GM21526 (cell line): ENCODE results near the gene DHDH.
"Not testable (repeated sequence)": the region's sequence is repeated elsewhere in the genome, so short reads cannot be mapped to it uniquely, and the experiment has no call there.

Experiments used
- ATAC-seq: cut with Tn5 transposase; IDR thresholded peaks from one replicate; pipeline ENCODE4 v1.9.1; 2021; ENCODE audit warnings: moderate library complexity; ENCODE audit not compliant: unreplicated experiment, low FRiP score

Gene DHDH

DNA sequence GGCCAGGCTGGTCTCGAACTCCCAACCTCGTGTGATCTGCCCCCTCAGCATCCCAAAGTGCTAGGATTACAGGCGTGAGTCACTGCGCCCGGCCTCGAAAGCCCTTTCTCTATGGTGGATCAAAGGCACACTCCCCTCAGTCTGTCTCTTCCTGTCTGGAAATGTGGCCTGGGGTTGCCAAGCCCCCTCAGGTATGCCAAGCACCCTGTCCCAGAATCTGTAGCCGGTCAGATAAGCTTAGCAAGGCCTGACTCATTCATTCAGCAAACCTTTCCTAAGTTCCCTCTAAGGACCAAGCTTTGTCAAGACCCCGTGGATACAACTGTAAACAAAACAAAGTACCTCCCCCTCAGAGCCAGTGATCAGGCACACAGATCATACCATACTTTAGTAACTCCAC lies 19.3 kb upstream of the DHDH start:
- ATAC-seq: no peak

DNA sequence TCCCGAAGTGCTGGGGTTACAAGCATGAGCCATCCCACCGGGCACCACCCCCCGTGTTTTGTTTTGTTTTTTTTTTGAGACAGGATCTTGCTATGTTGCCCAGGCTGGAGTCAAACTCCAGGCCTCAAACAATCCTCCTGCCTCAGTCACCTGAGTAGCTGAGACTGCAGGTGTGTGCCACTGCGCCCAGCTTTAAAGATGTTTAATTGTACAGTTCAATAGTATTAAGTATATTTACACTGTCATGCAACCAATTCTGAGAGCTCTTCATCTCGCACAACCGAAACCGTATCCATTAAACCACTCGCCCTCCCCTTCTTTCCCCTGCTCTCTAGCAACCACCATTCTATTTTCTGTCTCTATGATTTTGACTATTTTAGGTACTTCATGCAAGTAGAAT lies 17.7 kb upstream of the DHDH start:
- ATAC-seq: no peak

DNA sequence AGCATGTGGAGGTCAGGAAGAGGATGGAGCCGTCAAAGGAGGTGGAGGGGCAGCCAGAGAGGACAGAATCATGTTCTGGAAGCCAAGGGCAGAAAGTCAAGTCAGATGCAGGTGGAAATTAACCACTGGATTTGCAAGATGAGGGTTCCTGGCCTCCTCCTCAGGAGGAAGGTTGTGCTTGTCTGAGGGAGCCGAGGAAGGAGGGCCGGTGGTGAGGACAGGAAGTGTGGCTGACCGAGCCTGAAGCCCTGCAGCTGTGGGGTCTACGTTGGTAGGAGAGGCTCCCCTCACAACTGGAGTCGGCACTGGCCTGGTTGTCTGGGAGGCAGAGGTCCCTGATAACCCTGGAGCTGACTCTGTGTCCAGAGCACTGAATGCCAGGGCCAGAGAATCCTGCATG lies 15.4 kb upstream of the DHDH start:
- ATAC-seq: no peak

DNA sequence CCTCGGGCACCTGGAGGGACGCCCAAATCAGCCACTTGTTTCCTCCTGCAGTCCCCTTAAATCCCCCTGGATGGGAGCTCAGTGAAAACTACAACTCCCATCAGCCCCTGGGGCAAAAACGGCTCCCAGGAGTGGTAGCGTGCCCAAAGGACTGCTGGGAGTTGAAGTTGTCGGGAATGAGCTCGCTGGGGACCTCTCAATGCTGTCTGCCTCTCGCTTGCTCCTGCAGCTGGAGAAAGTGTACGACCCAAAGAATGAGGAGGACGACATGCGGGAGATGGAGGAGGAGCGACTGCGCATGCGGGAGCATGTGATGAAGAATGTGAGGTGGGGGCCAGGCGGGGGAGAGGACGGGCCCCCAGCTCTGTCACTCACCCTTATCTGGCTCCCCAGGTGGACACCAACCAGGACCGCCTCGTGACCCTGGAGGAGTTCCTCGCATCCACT lies 14.7 kb upstream of the DHDH start:
- no peak for ATAC-seq

DNA sequence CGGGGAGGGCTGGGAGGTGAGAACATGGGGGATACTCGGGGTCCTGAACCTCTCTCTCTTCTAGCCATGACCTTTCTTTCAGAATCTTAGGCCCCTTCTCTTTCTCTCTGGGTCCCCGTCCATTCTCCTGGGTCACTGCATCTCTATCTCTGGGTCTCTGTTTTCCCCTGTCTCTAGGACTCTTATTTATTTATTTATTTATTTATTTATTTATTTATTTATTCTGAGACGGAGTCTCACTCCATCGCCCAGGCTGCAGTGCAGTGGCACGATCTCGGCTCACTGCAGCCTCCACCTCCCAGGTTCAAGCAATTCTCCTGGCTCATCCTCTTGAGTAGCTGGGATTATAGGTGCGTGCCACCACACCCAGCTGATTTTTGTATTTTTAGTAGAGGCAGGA lies 14.2 kb upstream of the DHDH start:
- not testable (repeated sequence) for ATAC-seq

DNA sequence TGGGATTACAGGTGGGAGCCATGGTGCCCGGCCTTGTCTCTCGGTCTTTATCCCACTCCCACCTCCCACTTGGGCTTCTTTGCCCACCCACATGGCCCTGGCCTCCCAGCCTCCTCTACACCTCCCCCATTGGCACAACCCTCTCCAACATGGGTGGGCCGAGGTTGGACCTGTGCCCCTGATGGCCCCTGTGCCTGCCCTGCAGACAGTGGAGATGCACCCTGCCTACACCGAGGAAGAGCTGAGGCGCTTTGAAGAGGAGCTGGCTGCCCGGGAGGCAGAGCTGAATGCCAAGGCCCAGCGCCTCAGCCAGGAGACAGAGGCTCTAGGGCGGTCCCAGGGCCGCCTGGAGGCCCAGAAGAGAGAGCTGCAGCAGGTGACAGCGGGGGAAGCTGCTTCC lies 12.6 kb upstream of the DHDH start:
- no peak for ATAC-seq

DNA sequence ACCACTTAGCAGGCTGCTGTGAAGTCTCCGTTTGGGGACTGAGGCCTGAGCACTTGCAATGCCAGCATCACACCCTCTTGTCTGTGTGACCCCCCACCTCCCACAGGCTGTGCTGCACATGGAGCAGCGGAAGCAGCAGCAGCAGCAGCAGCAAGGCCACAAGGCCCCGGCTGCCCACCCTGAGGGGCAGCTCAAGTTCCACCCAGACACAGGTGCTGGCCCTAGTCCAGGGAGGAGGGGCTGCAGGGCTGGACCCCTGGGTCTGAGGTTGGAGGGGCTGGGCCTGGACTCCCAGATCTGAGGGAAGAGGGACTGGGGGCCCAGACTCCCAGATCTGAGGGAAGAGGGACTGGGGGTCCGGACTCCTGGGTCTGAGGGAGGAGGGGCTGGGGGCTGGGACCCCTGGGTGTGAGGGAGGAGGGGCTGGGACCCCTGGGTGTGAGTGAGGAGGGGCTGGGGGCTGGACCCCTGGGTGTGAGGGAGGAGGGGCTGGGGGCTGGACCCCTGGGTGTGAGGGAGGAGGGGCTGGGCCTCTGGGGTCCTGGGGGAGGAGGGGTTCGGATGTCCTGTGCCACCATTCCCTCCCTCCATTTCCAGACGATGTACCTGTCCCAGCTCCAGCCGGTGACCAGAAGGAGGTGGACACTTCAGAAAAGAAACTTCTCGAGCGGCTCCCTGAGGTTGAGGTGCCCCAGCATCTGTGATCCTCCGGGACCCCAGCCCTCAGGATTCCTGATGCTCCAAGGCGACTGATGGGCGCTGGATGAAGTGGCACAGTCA lies 11.6 kb upstream of the DHDH start:
- no peak for ATAC-seq

DNA sequence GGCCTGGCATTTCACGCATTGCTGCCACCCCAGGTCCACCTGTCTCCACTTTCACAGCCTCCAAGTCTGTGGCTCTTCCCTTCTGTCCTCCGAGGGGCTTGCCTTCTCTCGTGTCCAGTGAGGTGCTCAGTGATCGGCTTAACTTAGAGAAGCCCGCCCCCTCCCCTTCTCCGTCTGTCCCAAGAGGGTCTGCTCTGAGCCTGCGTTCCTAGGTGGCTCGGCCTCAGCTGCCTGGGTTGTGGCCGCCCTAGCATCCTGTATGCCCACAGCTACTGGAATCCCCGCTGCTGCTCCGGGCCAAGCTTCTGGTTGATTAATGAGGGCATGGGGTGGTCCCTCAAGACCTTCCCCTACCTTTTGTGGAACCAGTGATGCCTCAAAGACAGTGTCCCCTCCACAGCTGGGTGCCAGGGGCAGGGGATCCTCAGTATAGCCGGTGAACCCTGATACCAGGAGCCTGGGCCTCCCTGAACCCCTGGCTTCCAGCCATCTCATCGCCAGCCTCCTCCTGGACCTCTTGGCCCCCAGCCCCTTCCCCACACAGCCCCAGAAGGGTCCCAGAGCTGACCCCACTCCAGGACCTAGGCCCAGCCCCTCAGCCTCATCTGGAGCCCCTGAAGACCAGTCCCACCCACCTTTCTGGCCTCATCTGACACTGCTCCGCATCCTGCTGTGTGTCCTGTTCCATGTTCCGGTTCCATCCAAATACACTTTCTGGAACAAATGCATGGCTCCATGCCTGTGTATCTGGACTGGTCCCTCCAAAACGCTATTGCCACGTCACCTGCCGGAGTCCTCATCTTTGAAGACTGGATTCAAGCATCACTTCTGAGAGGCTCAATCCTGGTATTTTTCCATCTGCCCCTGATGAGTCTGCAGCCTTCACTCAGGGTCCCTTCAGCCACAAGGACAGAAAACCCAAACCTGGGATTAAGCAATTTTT lies 10.7 kb upstream of the DHDH start:
- no peak for ATAC-seq

DNA sequence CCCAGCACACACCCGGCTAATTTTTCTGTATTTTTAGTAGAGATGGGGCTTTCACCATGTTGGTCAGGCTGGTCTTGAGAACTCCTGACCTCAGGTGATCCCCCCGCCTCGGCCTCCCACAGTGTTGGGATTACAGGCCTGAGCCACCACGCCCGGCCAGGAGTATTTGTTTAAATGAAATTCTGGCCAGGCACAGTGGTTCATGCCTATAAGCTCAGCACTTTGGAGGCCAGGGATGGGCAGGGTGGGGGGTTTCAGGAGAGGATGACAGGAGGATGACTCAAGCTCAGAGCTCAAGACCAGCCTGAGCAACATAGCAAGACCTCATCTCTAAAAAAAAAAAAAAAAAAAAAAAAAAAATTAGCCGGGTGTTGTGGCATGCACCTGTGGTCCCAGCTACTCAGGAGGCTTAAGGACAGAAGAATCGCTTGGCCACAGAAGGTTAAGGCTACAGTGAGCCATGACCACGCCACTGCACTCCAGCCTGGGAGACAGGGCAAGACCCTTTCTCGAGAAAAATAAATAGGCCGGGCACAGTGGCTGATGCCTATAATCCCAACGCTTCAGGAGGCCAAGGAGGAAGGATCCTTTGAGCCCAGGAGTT lies 8.2 kb upstream of the DHDH start:
- ATAC-seq: no peak

DNA sequence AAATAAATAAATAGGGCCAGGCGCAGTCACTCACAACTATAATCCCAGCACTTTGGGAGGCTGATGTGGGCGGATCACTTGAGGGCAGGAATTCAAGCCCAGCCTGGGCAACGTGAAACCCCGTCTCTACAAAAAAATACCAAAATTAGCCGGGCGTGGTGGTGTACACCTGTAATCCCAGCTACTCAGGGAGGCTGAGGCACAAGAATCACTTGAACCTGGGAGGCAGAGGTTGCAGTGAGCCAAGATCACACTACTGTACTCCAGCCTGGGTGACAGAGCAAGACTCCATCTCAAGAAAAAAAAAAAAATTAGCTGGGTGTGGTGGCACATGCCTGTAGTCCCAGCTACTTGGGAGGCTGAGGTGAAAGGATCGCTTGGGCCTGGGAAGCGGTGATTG lies 7.6 kb upstream of the DHDH start:
- ATAC-seq: not testable (repeated sequence)

DNA sequence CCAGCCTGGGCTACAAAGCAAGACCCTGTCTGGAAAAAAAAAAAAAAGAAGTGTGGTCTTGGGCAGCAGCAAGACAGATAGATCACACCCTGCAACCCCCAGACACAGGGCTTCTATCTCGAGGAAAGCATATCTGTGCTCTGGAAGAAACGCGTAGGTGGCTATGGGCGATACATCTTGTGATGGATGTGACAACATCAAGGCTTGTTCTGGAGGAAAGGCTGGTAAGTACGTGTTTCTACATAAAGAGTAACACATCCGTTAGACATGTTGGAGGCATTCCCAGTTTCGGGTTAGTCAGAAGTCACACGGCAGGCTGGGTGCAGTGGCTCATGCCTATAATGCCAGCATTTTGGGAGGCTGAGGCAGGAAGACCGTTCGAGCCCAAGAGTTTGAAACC lies 6.6 kb upstream of the DHDH start:
- ATAC-seq: no peak

DNA sequence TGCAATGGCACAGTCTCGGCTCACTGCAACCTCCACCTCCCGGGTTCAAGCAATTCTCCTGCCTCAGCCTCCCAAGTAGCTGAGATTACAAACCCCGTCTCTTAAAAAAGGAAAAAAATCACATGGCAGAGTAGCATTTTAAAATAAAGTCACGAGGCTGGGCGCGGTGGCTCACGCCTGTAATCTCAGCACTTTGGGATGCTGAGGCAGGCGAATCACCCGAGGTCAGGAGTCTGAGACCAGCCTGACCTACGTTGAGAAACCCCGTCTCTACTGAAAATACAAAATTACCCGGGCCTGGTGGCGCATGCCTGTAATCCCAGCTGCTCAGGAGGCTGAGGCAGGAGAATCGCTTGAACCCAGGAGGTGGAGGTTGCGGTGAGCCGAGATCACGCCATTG lies 5.8 kb upstream of the DHDH start:
- ATAC-seq: not testable (repeated sequence)

DNA sequence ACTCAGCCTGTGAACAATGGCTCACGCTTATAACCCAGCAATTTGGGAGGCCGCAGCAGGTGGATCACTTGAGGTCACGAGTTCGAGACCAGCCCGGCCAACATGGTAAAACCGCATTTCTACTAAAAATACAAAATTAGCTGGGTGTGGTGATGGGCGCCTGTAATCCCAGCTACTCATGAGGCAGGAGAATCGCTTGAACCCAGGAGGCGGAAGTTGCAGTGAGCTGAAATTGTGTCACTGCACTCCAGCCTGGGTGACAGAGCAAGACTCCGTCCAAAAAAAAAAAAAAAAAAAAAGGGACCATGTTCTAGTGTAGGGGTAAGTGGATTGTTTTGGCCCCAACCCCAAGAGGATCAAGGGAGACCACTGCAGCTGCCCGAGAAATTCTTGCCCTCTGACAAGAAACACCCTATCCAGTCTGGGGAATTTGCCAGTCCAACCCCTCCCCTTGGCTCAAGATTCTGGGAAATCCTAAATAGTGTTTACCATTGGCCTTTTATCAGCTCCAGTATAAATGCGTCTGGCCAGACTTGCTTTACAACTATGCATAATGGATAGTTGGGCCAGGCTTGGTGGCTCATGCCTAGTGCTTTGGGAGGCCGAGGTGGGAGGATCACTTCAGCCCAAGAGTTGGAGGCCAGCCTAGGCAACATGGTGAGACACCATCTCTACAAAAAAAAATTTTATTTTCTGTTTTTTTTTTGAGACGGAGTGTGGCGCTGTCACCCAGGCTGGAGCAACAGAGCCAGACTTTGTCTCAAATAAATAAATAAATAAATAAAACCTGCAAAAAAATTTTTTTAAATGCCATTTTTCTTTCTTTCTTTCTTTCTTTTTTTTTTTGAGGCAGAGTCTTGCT lies 5.1 kb upstream of the DHDH start:
- ATAC-seq: no peak

DNA sequence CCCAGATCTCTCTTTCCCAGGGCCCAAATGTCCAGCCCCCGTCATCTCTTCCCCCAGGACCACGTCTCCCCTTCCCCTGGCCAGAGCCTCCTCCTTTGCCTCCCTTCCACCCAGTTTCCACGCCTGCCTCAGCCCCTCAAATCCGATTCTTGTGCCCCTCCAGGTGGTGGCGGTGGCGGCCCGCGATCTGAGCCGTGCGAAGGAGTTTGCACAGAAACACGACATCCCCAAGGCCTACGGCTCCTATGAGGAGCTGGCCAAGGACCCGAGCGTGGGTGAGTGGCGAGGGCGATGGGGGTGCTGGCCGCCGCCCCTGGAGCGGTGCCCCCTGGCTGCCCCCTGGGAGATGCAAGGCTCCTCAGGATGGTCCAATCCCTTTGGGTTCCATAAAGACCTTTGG lies 1.3 kb downstream of the DHDH start:
- ATAC-seq: no peak

DNA sequence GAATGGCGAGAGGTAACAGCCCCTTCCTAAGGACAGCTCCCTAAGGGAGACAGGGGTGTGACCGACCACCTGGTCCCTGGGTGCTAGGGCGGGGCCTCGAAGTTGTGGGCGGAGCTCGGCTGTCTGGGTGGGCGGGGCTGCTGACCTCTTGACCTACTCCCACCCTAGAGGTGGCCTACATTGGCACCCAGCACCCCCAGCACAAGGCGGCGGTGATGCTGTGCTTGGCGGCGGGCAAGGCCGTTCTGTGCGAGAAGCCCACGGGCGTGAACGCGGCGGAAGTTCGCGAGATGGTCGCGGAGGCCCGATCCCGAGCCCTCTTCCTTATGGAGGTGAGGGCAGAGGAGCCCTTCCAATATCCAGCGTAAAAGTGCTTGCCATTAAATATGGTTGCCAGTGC lies 2.4 kb downstream of the DHDH start:
- ATAC-seq: no peak

DNA sequence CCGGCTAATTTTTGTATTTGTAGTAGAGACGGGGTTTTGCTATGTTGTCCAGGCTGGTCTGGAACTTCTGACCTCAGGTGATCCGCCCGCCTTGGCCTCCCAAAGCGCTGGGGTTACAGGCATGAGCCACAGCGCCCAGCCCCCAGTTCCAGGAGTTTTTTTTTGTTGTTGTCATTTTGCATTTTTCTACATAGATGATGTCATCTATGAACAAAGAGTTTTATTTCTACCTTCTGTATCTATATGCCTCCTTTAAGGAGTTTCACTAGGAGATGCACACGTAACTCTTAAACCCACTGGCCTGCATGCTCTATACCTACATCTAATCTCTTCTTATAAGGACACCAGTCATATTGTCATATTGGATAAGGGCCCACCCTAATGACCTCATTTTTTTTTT lies 4.8 kb downstream of the DHDH start:
- ATAC-seq: no peak

DNA sequence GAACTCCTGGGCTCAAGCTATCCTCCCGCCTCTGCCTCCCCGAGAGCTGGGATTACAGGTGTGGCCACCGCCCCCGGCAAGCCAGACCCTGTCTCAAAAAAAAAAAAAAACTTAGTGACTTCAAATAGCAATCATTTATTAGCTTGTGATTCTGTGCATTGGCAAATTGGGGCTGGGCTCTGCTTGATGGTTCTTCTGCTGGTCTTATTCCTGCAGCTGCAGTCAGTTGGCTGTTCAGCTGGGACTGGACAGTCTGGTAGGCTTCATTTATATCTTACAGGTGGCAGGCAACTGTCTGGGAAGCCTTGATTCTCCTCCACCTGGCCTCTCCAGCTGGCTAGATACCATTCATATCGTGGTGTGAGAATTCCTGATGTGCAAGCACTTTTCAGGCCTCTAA lies 7.4 kb downstream of the DHDH start:
- ATAC-seq: no peak

DNA sequence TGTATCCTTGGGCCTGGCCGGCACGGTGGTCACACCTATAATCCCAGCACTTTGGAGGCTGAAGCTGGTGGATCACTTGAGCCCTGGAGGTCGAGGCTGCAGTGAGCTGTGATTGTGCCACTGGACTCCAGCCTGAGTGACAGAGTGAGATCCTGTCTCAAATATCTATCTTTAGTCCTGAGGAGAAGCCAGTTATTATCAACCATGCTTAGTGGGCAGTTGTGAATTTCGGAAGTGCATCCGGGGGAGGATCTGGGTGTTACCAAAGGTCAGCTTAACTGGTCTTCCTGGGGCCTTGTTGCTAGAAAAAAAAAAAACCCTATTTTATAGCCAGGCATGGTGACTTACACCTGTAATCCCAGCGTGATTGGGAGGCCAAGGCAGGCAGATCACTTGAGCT lies 9.6 kb downstream of the DHDH start:
- ATAC-seq: no peak

DNA sequence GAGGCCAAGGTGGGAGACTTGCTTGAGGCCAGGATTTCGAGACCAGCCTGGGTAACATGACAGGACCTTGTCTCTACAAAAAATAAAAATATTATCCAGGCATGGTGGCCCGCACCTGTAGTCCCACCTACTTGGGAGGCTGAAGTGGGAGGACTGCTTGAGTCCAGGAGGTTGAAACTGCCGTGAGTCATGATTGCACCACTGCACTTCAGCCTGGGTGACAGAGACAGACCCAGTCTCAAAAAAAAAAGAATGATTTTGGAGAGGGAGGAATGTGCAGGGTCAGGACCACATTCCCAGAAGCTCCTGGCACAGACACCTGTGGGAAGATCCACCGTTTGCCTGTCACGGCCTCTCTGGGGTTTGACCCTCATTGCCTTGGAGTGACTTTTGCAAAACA lies 11.9 kb downstream of the DHDH start:
- ATAC-seq: no peak

DNA sequence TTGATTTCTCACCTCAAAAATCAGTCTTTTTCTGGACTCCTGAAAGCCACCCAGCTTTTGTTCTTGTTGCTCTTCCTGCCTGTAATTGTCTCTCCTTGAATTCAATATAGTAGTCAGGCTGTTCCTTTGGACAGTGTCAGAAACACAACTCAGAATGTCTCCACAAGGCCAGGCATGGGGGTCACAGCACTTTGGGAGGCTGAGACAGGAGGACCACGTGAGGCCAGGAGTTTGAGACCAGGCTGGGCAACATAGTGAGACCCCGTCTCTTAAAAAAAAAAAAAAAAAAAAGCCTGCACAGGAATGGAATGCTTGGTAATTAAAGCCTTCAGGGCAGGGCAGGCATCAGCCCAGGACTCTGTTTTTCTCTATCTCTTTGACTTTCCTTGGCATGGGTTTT lies 12.3 kb downstream of the DHDH start:
- ATAC-seq: no peak
